ENCODE measurements around the gene CLEC2B. TPM values are rescaled to one million over a fixed set of nuclear protein-coding genes. Genes with fewer than 3 reads are reported as not detected.
"Not testable (repeated sequence)": the region's sequence is repeated elsewhere in the genome, so short reads cannot be mapped to it uniquely, and the experiment has no call there.

The CLEC2B gene
- total RNA-seq, 1 donor from 2014 or later: not detected

DNA sequence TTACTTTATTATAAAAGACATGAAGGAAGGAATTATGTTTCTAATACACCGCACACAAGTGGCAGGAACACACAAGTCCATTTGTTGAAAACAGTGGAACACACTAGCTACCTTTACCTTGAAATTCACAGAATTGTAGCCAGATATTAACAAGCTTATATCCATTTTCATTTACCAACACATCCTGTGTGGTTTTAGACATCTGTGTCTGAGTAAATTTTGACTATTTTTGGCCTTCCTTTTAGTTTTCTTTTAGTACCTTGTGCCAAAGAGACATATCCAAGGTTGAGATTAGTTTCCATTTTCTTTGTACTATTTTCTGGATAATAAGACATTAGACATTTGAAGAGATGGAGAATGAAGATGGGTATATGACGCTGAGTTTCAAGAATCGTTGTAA is 12.1 kb upstream of the CLEC2B start, which contains the start of gene KLRF2:
TSS of gene KLRF2 (plus strand) at position 244 of the 400 bp plus-strand sequence. CDS start at position 351, 107 bp downstream.
- Mint-ChIP-seq H3K9me3 (ENCODE audit: unreplicated experiment) (no peaks in the 10 kb centered on the region), H3K36me3 (ENCODE audit: low read depth, unreplicated experiment) (no peaks in the 10 kb centered on the region), H3K27ac (ENCODE audit: unreplicated experiment) (no peak within 1 kb of the TSS), H3K4me1 (ENCODE audit: unreplicated experiment) (no peaks in the 10 kb centered on the region), H3K27me3 (ENCODE audit: unreplicated experiment) (peaks cover 2% of the 10 kb centered on the region), H3K4me3 (ENCODE audit: unreplicated experiment) (no peak within 1 kb of the TSS)
- no peak for DNase-seq (ENCODE audit: low spot score)
- TF ChIP-seq CTCF (IDR thresholded peaks at IDR 0.05; ENCODE audit: unreplicated experiment): no peak

DNA sequence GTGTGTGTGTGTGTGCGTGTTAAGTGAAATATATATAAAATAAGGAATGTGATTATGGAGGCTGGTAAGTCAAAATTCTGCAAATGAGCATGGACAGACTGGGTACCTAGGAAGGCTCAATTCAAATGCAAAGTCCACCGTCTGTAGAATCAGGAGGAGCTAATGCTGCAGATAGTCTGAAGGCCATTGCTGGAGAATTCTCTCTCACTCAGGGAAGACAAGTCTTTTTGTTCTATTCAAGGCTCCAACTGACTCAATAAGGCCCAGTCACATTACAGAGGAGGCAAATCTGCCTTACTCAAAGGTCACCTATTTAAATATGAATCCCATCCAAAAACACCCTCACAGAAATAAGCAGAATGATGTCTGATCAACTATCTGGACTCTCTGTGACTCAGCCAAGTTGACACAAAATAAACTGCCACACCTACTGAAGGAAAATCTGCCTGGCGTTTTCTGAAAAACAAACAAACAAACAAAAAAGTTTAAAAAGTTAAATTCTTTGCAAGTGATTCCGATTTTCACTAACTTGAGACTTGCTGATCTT is 11.5 kb upstream of the CLEC2B start:
- no peak for DNase-seq (ENCODE audit: low spot score)
- no peak overlapping the region for H3K27ac Mint-ChIP-seq (ENCODE audit: unreplicated experiment)
- no peaks in the 10 kb centered on the region for H3K36me3 Mint-ChIP-seq (ENCODE audit: low read depth, unreplicated experiment)
- no peak overlapping the region for H3K4me3 Mint-ChIP-seq (ENCODE audit: unreplicated experiment)
- H3K4me1 Mint-ChIP-seq (ENCODE audit: unreplicated experiment): no peaks in the 10 kb centered on the region
- H3K9me3 Mint-ChIP-seq (ENCODE audit: unreplicated experiment): no peaks in the 10 kb centered on the region
- TF ChIP-seq CTCF (IDR thresholded peaks at IDR 0.05; ENCODE audit: unreplicated experiment): no peak
- peaks cover 2% of the 10 kb centered on the region for H3K27me3 Mint-ChIP-seq (ENCODE audit: unreplicated experiment)

- not testable (repeated sequence) for H3K9me3 Mint-ChIP-seq (ENCODE audit: unreplicated experiment); H3K4me1 Mint-ChIP-seq (ENCODE audit: unreplicated experiment); H3K27me3 Mint-ChIP-seq (ENCODE audit: unreplicated experiment); DNase-seq (ENCODE audit: low spot score); H3K36me3 Mint-ChIP-seq (ENCODE audit: low read depth, unreplicated experiment); H3K4me3 Mint-ChIP-seq (ENCODE audit: unreplicated experiment); H3K27ac Mint-ChIP-seq (ENCODE audit: unreplicated experiment)
Measured at GRCh38 chr12:9876120-9876519, 7.0 kb upstream of the CLEC2B start.

DNA sequence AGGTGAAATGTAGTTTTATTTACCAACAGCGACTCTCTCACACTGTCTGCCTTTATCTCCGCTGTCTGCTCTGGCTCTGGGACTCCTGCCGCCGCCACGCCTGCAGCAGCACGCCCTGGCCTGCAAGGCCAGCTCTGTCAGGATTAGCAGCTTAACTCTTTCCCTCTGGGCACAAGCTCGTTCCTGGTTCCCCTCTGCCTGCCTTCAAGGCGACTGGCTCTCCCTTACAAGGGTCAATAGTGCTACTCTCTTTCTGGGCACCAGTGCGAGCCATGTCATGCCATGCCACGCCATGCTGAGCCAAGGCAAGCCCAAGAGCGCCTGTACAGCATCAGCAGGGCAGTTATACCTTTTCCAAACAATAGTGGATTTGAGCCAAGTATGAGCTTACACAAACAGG is 3.6 kb upstream of the CLEC2B start:
- no peak for TF ChIP-seq CTCF (IDR thresholded peaks at IDR 0.05; ENCODE audit: unreplicated experiment)
- Mint-ChIP-seq H3K9me3 (ENCODE audit: unreplicated experiment) (no peaks in the 10 kb centered on the region), H3K4me3 (ENCODE audit: unreplicated experiment) (no peak overlapping the region), H3K27me3 (ENCODE audit: unreplicated experiment) (no peaks in the 10 kb centered on the region), H3K4me1 (ENCODE audit: unreplicated experiment) (peaks cover 6% of the 10 kb centered on the region), H3K27ac (ENCODE audit: unreplicated experiment) (no peak overlapping the region), H3K36me3 (ENCODE audit: low read depth, unreplicated experiment) (no peaks in the 10 kb centered on the region)
- no peak for DNase-seq (ENCODE audit: low spot score)

DNA sequence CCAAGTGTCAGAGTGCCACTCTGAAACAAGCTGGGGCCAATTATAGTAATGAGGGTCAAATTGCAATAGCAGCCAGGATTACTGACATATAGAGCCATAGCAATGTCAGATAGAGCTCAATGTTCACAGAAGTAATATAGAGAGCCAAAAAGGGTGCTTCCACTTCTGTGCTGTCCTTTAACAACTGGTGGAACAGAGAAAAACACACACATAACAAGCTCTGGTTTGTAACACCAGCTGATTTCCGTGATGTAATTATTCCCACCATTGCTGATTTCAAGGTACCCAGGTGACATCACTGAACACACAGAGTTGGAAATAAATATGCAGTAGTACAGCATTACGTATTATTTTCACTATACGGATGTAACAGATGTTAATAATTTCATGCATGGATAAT is 3.0 kb upstream of the CLEC2B start:
- peaks cover 6% of the 10 kb centered on the region for H3K4me1 Mint-ChIP-seq (ENCODE audit: unreplicated experiment)
- H3K4me3 Mint-ChIP-seq (ENCODE audit: unreplicated experiment): no peak overlapping the region
- H3K9me3 Mint-ChIP-seq (ENCODE audit: unreplicated experiment): no peaks in the 10 kb centered on the region
- no peak overlapping the region for H3K27ac Mint-ChIP-seq (ENCODE audit: unreplicated experiment)
- H3K27me3 Mint-ChIP-seq (ENCODE audit: unreplicated experiment): no peaks in the 10 kb centered on the region
- H3K36me3 Mint-ChIP-seq (ENCODE audit: low read depth, unreplicated experiment): no peaks in the 10 kb centered on the region
- no peak for TF ChIP-seq CTCF (IDR thresholded peaks at IDR 0.05; ENCODE audit: unreplicated experiment)
- DNase-seq (ENCODE audit: low spot score): no peak
